ENCODE data around the gene CLSTN3.

Gene CLSTN3

GRCh38 chr12:7190268-7191055 is 60.3 kb downstream of the CLSTN3 start:
- Mint-ChIP-seq H3K4me1 (peaks cover 56% of the 10 kb centered on the region), H3K27ac (no peak overlapping the region), H3K9me3 (no peaks in the 10 kb centered on the region), H3K4me3 (peak overlapping the region; percentile 88), H3K27me3 (ENCODE audit: low read depth, poor library complexity) (no peaks in the 10 kb centered on the region), H3K36me3 (ENCODE audit: low read depth) (peaks cover 38% of the 10 kb centered on the region)
- peak; percentile 50 for DNase-seq
- TF ChIP-seq CTCF (IDR thresholded peaks at IDR 0.05): no peak

- H3K27ac Mint-ChIP-seq: no peak overlapping the region
- TF ChIP-seq CTCF (IDR thresholded peaks at IDR 0.05): no peak
- H3K9me3 Mint-ChIP-seq: peaks cover 10% of the 10 kb centered on the region
- peaks cover 38% of the 10 kb centered on the region for H3K4me1 Mint-ChIP-seq
- no peaks in the 10 kb centered on the region for H3K27me3 Mint-ChIP-seq (ENCODE audit: low read depth, poor library complexity)
- peaks cover 56% of the 10 kb centered on the region for H3K36me3 Mint-ChIP-seq (ENCODE audit: low read depth)
- no peak overlapping the region for H3K4me3 Mint-ChIP-seq
- DNase-seq: no peak
Measured at GRCh38 chr12:7193674-7194073, 63.5 kb downstream of the CLSTN3 start.

GRCh38 chr12:7197841-7198240 is 67.7 kb downstream of the CLSTN3 start:
- Mint-ChIP-seq H3K4me1 (peaks cover 10% of the 10 kb centered on the region), H3K27me3 (ENCODE audit: low read depth, poor library complexity) (no peaks in the 10 kb centered on the region), H3K9me3 (peaks cover 19% of the 10 kb centered on the region), H3K4me3 (no peak overlapping the region), H3K36me3 (ENCODE audit: low read depth) (peaks cover 80% of the 10 kb centered on the region), H3K27ac (no peak overlapping the region)
- DNase-seq: no peak
- no peak for TF ChIP-seq CTCF (IDR thresholded peaks at IDR 0.05)

- DNase-seq: no peak
- Mint-ChIP-seq H3K27ac (no peak overlapping the region), H3K27me3 (ENCODE audit: low read depth, poor library complexity) (no peaks in the 10 kb centered on the region), H3K9me3 (peaks cover 13% of the 10 kb centered on the region), H3K4me3 (no peak overlapping the region), H3K36me3 (ENCODE audit: low read depth) (peaks cover 94% of the 10 kb centered on the region), H3K4me1 (no peaks in the 10 kb centered on the region)
- no peak for TF ChIP-seq CTCF (IDR thresholded peaks at IDR 0.05)
Measured at GRCh38 chr12:7203109-7203508, 72.9 kb downstream of the CLSTN3 start.

GRCh38 chr12:7205091-7205490 is 74.9 kb downstream of the CLSTN3 start:
- TF ChIP-seq CTCF (IDR thresholded peaks at IDR 0.05): no peak
- H3K9me3 Mint-ChIP-seq: peaks cover 6% of the 10 kb centered on the region
- H3K4me1 Mint-ChIP-seq: no peaks in the 10 kb centered on the region
- DNase-seq: no peak
- no peak overlapping the region for H3K4me3 Mint-ChIP-seq
- H3K27ac Mint-ChIP-seq: no peak overlapping the region
- peaks cover 3% of the 10 kb centered on the region for H3K27me3 Mint-ChIP-seq (ENCODE audit: low read depth, poor library complexity)
- peaks cover 99% of the 10 kb centered on the region for H3K36me3 Mint-ChIP-seq (ENCODE audit: low read depth)

- Mint-ChIP-seq H3K36me3 (ENCODE audit: low read depth) (peaks cover 99% of the 10 kb centered on the region), H3K9me3 (peaks cover 14% of the 10 kb centered on the region), H3K4me3 (no peak overlapping the region), H3K27ac (no peak overlapping the region), H3K4me1 (no peaks in the 10 kb centered on the region), H3K27me3 (ENCODE audit: low read depth, poor library complexity) (peaks cover 3% of the 10 kb centered on the region)
- TF ChIP-seq CTCF (IDR thresholded peaks at IDR 0.05): no peak
- DNase-seq: no peak
Measured at GRCh38 chr12:7206691-7207090, 76.5 kb downstream of the CLSTN3 start.
